Neural cell (in vitro differentiated cells): Measurements from ENCODE around the gene GAPVD1. TPM values are rescaled to one million over a fixed set of nuclear protein-coding genes. Genes with fewer than 3 reads are reported as not detected.
"Not testable (repeated sequence)": the region's sequence is repeated elsewhere in the genome, so short reads cannot be mapped to it uniquely, and the experiment has no call there.

ENCODE experiments used
- H2AFZ ChIP-seq: fragments of 200-600, 300-800 bp; sonication (generic), shearing (Covaris generic); 2 replicates; pipeline ENCODE4 v1.6.0; 2014; ENCODE audit warnings: low read depth, mild to moderate bottlenecking, antibody characterized with exemption, low read length, moderate library complexity
- H3F3A ChIP-seq: fragments of 200-600 bp; shearing (Covaris generic); 2 replicates; pipeline ENCODE4 v1.6.1; 2016; ENCODE audit warnings: mild to moderate bottlenecking, moderate library complexity, mixed read lengths, antibody characterized with exemption, low read length; ENCODE audit not compliant: insufficient read depth, poor library complexity, severe bottlenecking
- H3K27ac ChIP-seq: fragments of 200-600, 300-800 bp; sonication (generic), shearing (Covaris generic); 2 replicates; pipeline ENCODE4 v1.5.1; 2014; ENCODE audit warnings: mild to moderate bottlenecking, low read length, moderate library complexity
- H3K27me3 ChIP-seq: fragments of 300-800, 200-600 bp; sonication (generic), shearing (Covaris generic); 2 replicates; pipeline ENCODE4 v1.6.0; 2014; ENCODE audit warnings: mild to moderate bottlenecking, low read depth, low read length, moderate library complexity; ENCODE audit not compliant: insufficient read depth
- H3K36me3 ChIP-seq: fragments of 300-800, 200-600 bp; sonication (generic), shearing (Covaris generic); 2 replicates; pipeline ENCODE4 v1.5.1; 2014; ENCODE audit warnings: mild to moderate bottlenecking, antibody characterized with exemption, low read length, moderate library complexity; ENCODE audit not compliant: insufficient read depth
- H3K4me2 ChIP-seq: fragments of 300-800, 200-600 bp; sonication (generic), shearing (Covaris generic); 2 replicates; pipeline ENCODE4 v1.6.0; 2014; ENCODE audit warnings: mild to moderate bottlenecking, low read length
- H3K4me3 ChIP-seq: fragments of 300-800, 200-600 bp; sonication (generic), shearing (Covaris generic); 2 replicates; pipeline ENCODE4 v1.5.1; 2014; ENCODE audit warnings: mild to moderate bottlenecking, low read length, moderate library complexity
- H3K79me2 ChIP-seq: fragments of 200-600 bp; shearing (Covaris generic); replicated peaks from 2 replicates; pipeline ENCODE4 v1.6.0; 2014; ENCODE audit warnings: mild to moderate bottlenecking, low read length, moderate library complexity; ENCODE audit not compliant: insufficient read depth
- H3K9ac ChIP-seq: fragments of 300-800, 200-600 bp; sonication (generic), shearing (Covaris generic); 2 replicates; pipeline ENCODE4 v1.6.1; 2016; ENCODE audit warnings: mild to moderate bottlenecking, low read length, mixed read lengths
- H3K9me2 ChIP-seq: fragments of 200-600 bp; shearing (Covaris generic); 2 replicates; pipeline ENCODE4 v1.6.1; 2016; ENCODE audit warnings: mild to moderate bottlenecking, low read length, mixed read lengths; ENCODE audit not compliant: insufficient read depth
- H3K9me3 ChIP-seq: fragments of 200-600, 300-800 bp; sonication (generic), shearing (Covaris generic); 2 replicates; pipeline ENCODE4 v1.6.1; 2016; ENCODE audit warnings: mild to moderate bottlenecking, mixed run types, low read length, moderate library complexity, mixed read lengths
- H4K20me1 ChIP-seq: fragments of 200-600 bp; shearing (Covaris generic); 2 replicates; pipeline ENCODE4 v1.6.1; 2016; ENCODE audit warnings: mild to moderate bottlenecking, mixed run types; ENCODE audit not compliant: insufficient read depth
- EP300 ChIP-seq: fragments of 450-650 bp; conservative IDR thresholded peaks from 2 replicates; pipeline ENCODE4 v1.6.1; 2014; ENCODE audit warnings: antibody characterized with exemption, mild to moderate bottlenecking, moderate library complexity; ENCODE audit not compliant: poor library complexity, severe bottlenecking
- EZH2 ChIP-seq: fragments of 200-600, 300-800 bp; shearing (Covaris generic), sonication (generic); IDR thresholded peaks from 2 replicates; pipeline ENCODE4 v1.6.1; 2014; ENCODE audit warnings: antibody characterized with exemption, low read length, borderline replicate concordance, mild to moderate bottlenecking; ENCODE audit not compliant: insufficient read depth, poor library complexity, severe bottlenecking
- MXI1 ChIP-seq: fragments of 450-650 bp; conservative IDR thresholded peaks from 2 replicates; pipeline ENCODE4 v1.6.1; 2014; ENCODE audit warnings: antibody characterized with exemption, mild to moderate bottlenecking; ENCODE audit not compliant: poor library complexity, severe bottlenecking
- POLR2AphosphoS5 ChIP-seq: IDR thresholded peaks from 2 replicates; pipeline ENCODE4 v1.6.1; 2012
- RAD21 ChIP-seq: fragments of 450-650 bp; conservative IDR thresholded peaks from 2 replicates; pipeline ENCODE4 v1.6.1; 2014; ENCODE audit warnings: antibody characterized with exemption, mild to moderate bottlenecking, moderate library complexity
- SMC3 ChIP-seq: fragments of 450-650 bp; conservative IDR thresholded peaks from 2 replicates; pipeline ENCODE4 v1.6.1; 2014; ENCODE audit warnings: antibody characterized with exemption, mild to moderate bottlenecking, moderate library complexity; ENCODE audit not compliant: poor library complexity
- TAF1 ChIP-seq: IDR thresholded peaks from 2 replicates; pipeline ENCODE4 v1.6.1; 2012; ENCODE audit warnings: low read depth
- polyA plus RNA-seq: library from polyadenylated mRNA; depleted of rRNA; stranded (reverse); fragments of >200 nt; gene quantifications from 2 replicates; pipeline ENCODE4 v1.2.3, GENCODE V29; 2014
- TF ChIP-seq, protein P1 (sequence below): fragments of 450-650 bp; IDR thresholded peaks from 2 replicates; pipeline ENCODE4 v1.5.1; 2014; ENCODE audit warnings: antibody characterized with exemption, mild to moderate bottlenecking, moderate library complexity; ENCODE audit not compliant: poor library complexity, severe bottlenecking
- TF ChIP-seq, protein P2 (sequence below): IDR thresholded peaks from 2 replicates; pipeline ENCODE4 v1.6.1; 2012; ENCODE audit warnings: borderline replicate concordance

The GAPVD1 gene
- polyA plus RNA-seq, 1 donor from 2014 or later = 49.2 TPM

DNA sequence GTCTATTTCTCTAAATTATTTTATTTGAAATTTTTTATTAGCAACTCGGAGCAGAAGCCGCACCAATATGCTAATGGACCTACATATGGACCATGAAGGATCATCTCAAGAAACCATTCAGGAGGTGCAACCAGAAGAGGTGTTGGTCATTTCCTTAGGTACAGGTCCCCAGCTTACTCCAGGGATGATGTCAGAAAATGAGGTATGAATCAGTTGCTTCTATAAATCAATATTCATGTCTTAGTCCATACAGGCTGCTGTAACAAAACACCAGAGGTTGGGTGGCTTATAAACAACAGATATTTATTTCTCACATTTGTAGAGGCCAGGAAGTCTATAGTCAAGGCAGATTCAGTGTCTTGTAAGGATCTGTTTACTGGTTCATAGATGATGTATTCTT, 50.8 kb downstream of the GAPVD1 start:
- no peaks in the 10 kb centered on the region for H3K9me2 ChIP-seq
- no peaks in the 10 kb centered on the region for H3K27me3 ChIP-seq
- H3K36me3 ChIP-seq = peaks cover 6% of the 10 kb centered on the region
- no peak for TF ChIP-seq MXI1
- no peak for TF ChIP-seq EZH2
- no peak for TF ChIP-seq SMC3
- no peak for TF ChIP-seq RAD21
- TF ChIP-seq TAF1 = no peak
- TF ChIP-seq, protein P1, sequence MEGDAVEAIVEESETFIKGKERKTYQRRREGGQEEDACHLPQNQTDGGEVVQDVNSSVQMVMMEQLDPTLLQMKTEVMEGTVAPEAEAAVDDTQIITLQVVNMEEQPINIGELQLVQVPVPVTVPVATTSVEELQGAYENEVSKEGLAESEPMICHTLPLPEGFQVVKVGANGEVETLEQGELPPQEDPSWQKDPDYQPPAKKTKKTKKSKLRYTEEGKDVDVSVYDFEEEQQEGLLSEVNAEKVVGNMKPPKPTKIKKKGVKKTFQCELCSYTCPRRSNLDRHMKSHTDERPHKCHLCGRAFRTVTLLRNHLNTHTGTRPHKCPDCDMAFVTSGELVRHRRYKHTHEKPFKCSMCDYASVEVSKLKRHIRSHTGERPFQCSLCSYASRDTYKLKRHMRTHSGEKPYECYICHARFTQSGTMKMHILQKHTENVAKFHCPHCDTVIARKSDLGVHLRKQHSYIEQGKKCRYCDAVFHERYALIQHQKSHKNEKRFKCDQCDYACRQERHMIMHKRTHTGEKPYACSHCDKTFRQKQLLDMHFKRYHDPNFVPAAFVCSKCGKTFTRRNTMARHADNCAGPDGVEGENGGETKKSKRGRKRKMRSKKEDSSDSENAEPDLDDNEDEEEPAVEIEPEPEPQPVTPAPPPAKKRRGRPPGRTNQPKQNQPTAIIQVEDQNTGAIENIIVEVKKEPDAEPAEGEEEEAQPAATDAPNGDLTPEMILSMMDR = no peak
- no peak for TF ChIP-seq EP300
- no peak for TF ChIP-seq POLR2AphosphoS5
- TF ChIP-seq, protein P2, sequence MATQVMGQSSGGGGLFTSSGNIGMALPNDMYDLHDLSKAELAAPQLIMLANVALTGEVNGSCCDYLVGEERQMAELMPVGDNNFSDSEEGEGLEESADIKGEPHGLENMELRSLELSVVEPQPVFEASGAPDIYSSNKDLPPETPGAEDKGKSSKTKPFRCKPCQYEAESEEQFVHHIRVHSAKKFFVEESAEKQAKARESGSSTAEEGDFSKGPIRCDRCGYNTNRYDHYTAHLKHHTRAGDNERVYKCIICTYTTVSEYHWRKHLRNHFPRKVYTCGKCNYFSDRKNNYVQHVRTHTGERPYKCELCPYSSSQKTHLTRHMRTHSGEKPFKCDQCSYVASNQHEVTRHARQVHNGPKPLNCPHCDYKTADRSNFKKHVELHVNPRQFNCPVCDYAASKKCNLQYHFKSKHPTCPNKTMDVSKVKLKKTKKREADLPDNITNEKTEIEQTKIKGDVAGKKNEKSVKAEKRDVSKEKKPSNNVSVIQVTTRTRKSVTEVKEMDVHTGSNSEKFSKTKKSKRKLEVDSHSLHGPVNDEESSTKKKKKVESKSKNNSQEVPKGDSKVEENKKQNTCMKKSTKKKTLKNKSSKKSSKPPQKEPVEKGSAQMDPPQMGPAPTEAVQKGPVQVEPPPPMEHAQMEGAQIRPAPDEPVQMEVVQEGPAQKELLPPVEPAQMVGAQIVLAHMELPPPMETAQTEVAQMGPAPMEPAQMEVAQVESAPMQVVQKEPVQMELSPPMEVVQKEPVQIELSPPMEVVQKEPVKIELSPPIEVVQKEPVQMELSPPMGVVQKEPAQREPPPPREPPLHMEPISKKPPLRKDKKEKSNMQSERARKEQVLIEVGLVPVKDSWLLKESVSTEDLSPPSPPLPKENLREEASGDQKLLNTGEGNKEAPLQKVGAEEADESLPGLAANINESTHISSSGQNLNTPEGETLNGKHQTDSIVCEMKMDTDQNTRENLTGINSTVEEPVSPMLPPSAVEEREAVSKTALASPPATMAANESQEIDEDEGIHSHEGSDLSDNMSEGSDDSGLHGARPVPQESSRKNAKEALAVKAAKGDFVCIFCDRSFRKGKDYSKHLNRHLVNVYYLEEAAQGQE = no peak
- no peaks in the 10 kb centered on the region for H3K9me3 ChIP-seq
- no peaks in the 10 kb centered on the region for H4K20me1 ChIP-seq
- H3K27ac ChIP-seq = no peak overlapping the region
- no peaks in the 10 kb centered on the region for H3K79me2 ChIP-seq
- no peak overlapping the region for H2AFZ ChIP-seq
- no peak overlapping the region for H3K9ac ChIP-seq
- no peak overlapping the region for H3K4me2 ChIP-seq
- no peak overlapping the region for H3K4me3 ChIP-seq
- H3F3A ChIP-seq = no peaks in the 10 kb centered on the region

DNA sequence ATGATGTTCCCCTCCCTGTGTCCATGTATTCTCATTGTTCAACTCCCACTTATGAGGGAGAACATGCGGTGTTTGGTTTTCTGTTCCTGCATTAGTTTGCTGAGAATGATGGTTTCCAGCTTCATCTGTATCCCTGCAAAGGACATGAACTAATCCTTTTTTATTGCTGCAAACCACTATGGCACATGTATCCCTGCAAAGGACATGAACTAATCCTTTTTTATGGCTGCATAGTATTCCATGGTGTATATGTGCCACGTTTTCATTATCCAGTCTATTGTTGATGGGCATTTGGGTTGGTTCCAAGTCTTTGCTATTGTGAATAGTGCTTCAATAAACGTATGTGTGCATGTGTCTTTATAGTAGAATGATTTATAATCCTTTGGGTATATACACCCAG, 54.7 kb downstream of the GAPVD1 start:
- H3K9me2 ChIP-seq, H3F3A ChIP-seq, H3K36me3 ChIP-seq, H4K20me1 ChIP-seq, H3K9me3 ChIP-seq, H2AFZ ChIP-seq, H3K27me3 ChIP-seq, H3K79me2 ChIP-seq, H3K9ac ChIP-seq, H3K4me3 ChIP-seq, H3K4me2 ChIP-seq, H3K27ac ChIP-seq: not testable (repeated sequence)

DNA sequence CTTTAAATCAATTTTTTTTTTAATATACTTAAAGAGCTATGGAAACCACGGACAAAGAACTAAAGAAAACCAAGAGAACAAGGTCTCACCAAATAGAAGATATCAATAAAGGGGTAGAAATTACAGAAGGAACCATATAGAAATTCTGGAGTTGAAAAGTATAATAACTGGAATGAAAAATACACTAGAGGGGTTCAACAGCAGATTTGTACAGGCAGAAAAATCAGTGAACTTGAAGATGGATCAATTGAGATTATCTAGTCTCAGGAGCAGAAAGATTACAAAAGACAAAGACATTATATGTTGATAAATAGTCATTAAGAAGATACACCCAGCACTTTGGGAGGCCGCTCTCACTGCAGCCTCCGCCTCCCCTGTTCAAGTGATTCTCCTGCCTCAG, 56.1 kb downstream of the GAPVD1 start:
- no peak overlapping the region for H2AFZ ChIP-seq
- no peaks in the 10 kb centered on the region for H3K27me3 ChIP-seq
- H3K9me2 ChIP-seq = no peaks in the 10 kb centered on the region
- H3K9me3 ChIP-seq = no peaks in the 10 kb centered on the region
- no peak overlapping the region for H3K4me3 ChIP-seq
- H3K4me2 ChIP-seq = no peak overlapping the region
- no peak overlapping the region for H3K27ac ChIP-seq
- TF ChIP-seq RAD21 (no peak), SMC3 (no peak)
- TF ChIP-seq, protein P1 = no peak
- TF ChIP-seq, protein P2 = no peak
- no peaks in the 10 kb centered on the region for H3F3A ChIP-seq
- no peak overlapping the region for H3K9ac ChIP-seq
- no peaks in the 10 kb centered on the region for H3K36me3 ChIP-seq
- no peaks in the 10 kb centered on the region for H4K20me1 ChIP-seq
- H3K79me2 ChIP-seq = no peaks in the 10 kb centered on the region
